Vagina (tissue), 2 donors: ENCODE results near the gene PIK3R6. TPM values are rescaled to one million over a fixed set of nuclear protein-coding genes. Genes with fewer than 3 reads are reported as not detected.

Experiments used
- DNase-seq, 2 donors: peaks; one replicate each; pipeline ENCODE4 v3.0.0-alpha.2; 2017; ENCODE audit errors: extremely low spot score in 2 of 2
- H3K27ac ChIP-seq: fragments of 200-600 bp; sonication (generic); one replicate; pipeline ENCODE4 v1.5.1; 2019
- H3K27me3 ChIP-seq: fragments of 200-600 bp; sonication (generic); one replicate; pipeline ENCODE4 v1.5.1; 2019
- H3K36me3 ChIP-seq, 2 donors: fragments of 200-600 bp; sonication (generic); one replicate each; pipeline ENCODE4 v1.5.1; 2017 to 2019
- H3K4me1 ChIP-seq: fragments of 200-600 bp; sonication (generic); one replicate; pipeline ENCODE4 v1.5.1; 2019
- H3K4me3 ChIP-seq, 2 donors: fragments of 200-600 bp; sonication (generic); 1 replicate in 1 of 2; 2 replicates in 1 of 2; pipeline ENCODE4 v1.5.1; 2016 to 2019
- H3K9me3 ChIP-seq: fragments of 200-600 bp; sonication (generic); one replicate; pipeline ENCODE4 v1.5.1; 2019
- CTCF ChIP-seq, 3 experiments: fragments of 450-650 bp in 2 of 3; fragments of 200-600 bp in 1 of 3; sonication (generic) in 1 of 3; IDR thresholded peaks; one replicate each; pipeline ENCODE4 v1.5.1; 2017 to 2019; ENCODE audit warnings: antibody characterized with exemption in 3 of 3, mild to moderate bottlenecking in 2 of 3, moderate library complexity in 2 of 3
- POLR2A ChIP-seq, 2 donors: fragments of 450-650 bp; IDR thresholded peaks; one replicate each; pipeline ENCODE4 v1.6.1; 2017; ENCODE audit warnings: antibody characterized with exemption in 2 of 2, mild to moderate bottlenecking in 2 of 2, moderate library complexity in 2 of 2
- POLR2AphosphoS5 ChIP-seq, 2 donors: sonication (generic); formaldehyde crosslinking; IDR thresholded peaks; one replicate each; pipeline ENCODE4 v1.9.0; 2017; ENCODE audit warnings: antibody characterized with exemption in 2 of 2, mild to moderate bottlenecking in 2 of 2, low read depth in 1 of 2; ENCODE audit not compliant: insufficient read depth in 1 of 2
- intact Hi-C: fragments of 100-400 bp; cut with DNase I; formaldehyde crosslinking; loops from one replicate; pipeline ENCODE4 v1.15.1; 2023
- total RNA-seq: library from RNA; depleted of rRNA; stranded (reverse); fragments of >200 nt; gene quantifications from one replicate; pipeline ENCODE4 v1.2.3, GENCODE V29; 2016

The PIK3R6 gene
- total RNA-seq, 1 donor from 2014 or later, result 3.2 TPM

DNA sequence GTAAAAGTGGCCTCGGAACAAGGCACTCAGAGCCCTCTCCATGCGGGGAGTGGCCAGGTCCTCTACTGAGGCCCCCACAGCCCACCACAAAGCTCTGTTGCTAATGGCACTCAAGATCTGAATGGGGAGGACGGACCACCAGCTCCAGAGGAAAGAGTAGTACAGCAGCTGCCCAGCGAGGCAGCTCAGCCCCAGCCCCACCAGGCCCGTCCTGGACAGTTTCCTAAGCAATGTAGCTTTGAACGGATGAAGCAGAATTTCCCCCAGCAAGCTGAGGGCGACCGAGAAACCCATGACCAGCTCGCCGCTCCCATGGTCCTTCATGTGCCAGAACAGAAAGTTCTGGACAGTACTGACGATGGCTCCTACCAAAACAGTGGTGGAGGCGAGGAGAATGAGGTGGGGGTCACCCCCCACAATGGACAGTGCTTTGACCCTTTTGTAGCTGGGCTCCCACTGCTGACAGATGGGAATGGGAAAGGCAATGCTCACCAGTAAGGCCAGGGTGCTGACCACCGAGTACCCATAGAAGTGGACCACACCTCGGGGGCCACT is 69.8 kb downstream of the PIK3R6 start:
- H3K27ac ChIP-seq, result no peak overlapping the region
- TF ChIP-seq POLR2A (IDR thresholded peaks at IDR 0.05) (no peak), CTCF (IDR thresholded peaks at IDR 0.05) (no peak), POLR2AphosphoS5 (IDR thresholded peaks at IDR 0.05; ENCODE audit: insufficient read depth in 1 of 2, low read depth in 1 of 2) (no peak)
- H3K27me3 ChIP-seq, result no peaks in the 10 kb centered on the region
- no peak overlapping the region for H3K4me3 ChIP-seq
- no peaks in the 10 kb centered on the region for H3K36me3 ChIP-seq
- H3K4me1 ChIP-seq, result peaks cover 6% of the 10 kb centered on the region
- DNase-seq, result peak in 1 of 2 donors; percentile 18
- H3K9me3 ChIP-seq, result no peaks in the 10 kb centered on the region
- intact Hi-C loops, result no loop called here

DNA sequence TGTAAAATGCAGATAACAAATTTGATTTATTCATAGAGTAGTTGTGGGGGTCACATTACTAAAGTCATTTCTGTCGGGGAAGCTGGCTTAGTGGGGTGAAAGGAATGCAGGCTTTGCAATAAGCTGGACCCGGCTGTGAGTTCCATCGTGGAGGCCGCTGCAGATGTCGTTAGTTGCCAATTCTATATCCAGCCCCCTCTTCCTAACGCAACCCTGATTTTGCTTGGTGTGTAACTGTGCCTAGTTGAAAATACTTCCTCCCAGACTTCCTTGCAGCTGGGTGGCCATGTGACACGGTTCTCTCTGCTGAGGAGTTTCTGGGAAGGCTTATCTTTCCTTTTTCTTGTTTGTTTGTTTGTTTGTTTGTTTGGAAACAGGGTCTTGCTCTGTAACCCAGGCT is 72.8 kb downstream of the PIK3R6 start:
- intact Hi-C loops, result no loop called here
- Histone ChIP-seq H3K27ac (no peak overlapping the region), H3K9me3 (no peaks in the 10 kb centered on the region), H3K36me3 (no peaks in the 10 kb centered on the region), H3K27me3 (no peaks in the 10 kb centered on the region), H3K4me1 (peaks cover 6% of the 10 kb centered on the region), H3K4me3 (no peak overlapping the region)
- TF ChIP-seq POLR2A (IDR thresholded peaks at IDR 0.05) (no peak), POLR2AphosphoS5 (IDR thresholded peaks at IDR 0.05; ENCODE audit: insufficient read depth in 1 of 2, low read depth in 1 of 2) (no peak), CTCF (IDR thresholded peaks at IDR 0.05) (no peak)
- DNase-seq, result no peak

GRCh38 chr17:8793649-8794048 is 73.8 kb downstream of the PIK3R6 start:
- intact Hi-C loops, result no loop called here
- H3K36me3 ChIP-seq, result no peaks in the 10 kb centered on the region
- DNase-seq, result no peak
- H3K9me3 ChIP-seq, result no peaks in the 10 kb centered on the region
- no peak overlapping the region for H3K27ac ChIP-seq
- H3K4me1 ChIP-seq, result no peaks in the 10 kb centered on the region
- TF ChIP-seq CTCF (IDR thresholded peaks at IDR 0.05), result no peak
- no peak for TF ChIP-seq POLR2A (IDR thresholded peaks at IDR 0.05)
- TF ChIP-seq POLR2AphosphoS5 (IDR thresholded peaks at IDR 0.05; ENCODE audit: insufficient read depth in 1 of 2, low read depth in 1 of 2), result no peak
- H3K4me3 ChIP-seq, result no peak overlapping the region
- H3K27me3 ChIP-seq, result no peaks in the 10 kb centered on the region

GRCh38 chr17:8792646-8793045 is 74.8 kb downstream of the PIK3R6 start:
- H3K36me3 ChIP-seq, result no peaks in the 10 kb centered on the region
- H3K4me1 ChIP-seq, result no peaks in the 10 kb centered on the region
- no peaks in the 10 kb centered on the region for H3K9me3 ChIP-seq
- DNase-seq, result no peak
- H3K4me3 ChIP-seq, result no peak overlapping the region
- no peak overlapping the region for H3K27ac ChIP-seq
- no peak for TF ChIP-seq POLR2AphosphoS5 (IDR thresholded peaks at IDR 0.05; ENCODE audit: insufficient read depth in 1 of 2, low read depth in 1 of 2)
- no peak for TF ChIP-seq CTCF (IDR thresholded peaks at IDR 0.05)
- no peak for TF ChIP-seq POLR2A (IDR thresholded peaks at IDR 0.05)
- no peaks in the 10 kb centered on the region for H3K27me3 ChIP-seq
- intact Hi-C loops, result no loop called here

- Histone ChIP-seq H3K27ac (no peak overlapping the region), H3K9me3 (no peaks in the 10 kb centered on the region), H3K36me3 (no peaks in the 10 kb centered on the region), H3K4me1 (no peaks in the 10 kb centered on the region), H3K27me3 (no peaks in the 10 kb centered on the region), H3K4me3 (no peak overlapping the region)
- intact Hi-C loops, result no loop called here
- TF ChIP-seq POLR2A (IDR thresholded peaks at IDR 0.05) (no peak), CTCF (IDR thresholded peaks at IDR 0.05) (no peak), POLR2AphosphoS5 (IDR thresholded peaks at IDR 0.05; ENCODE audit: insufficient read depth in 1 of 2, low read depth in 1 of 2) (no peak)
- DNase-seq, result peak in 1 of 2 donors; percentile 64
Measured at GRCh38 chr17:8791910-8792270, 75.6 kb downstream of the PIK3R6 start.
